ENCODE measurements around the gene PCDHB15.
"Not testable (repeated sequence)": the region's sequence is repeated elsewhere in the genome, so short reads cannot be mapped to it uniquely, and the experiment has no call there.

PCDHB15 gene

GRCh38 chr5:141245250-141245717 lies at the start of gene PCDHB15:
PCDHB15 (plus strand) TSS chr5:141245395; CDS start chr5:141245579, 184 bp downstream.
- no peak for DNase-seq

GRCh38 chr5:141196363-141196762 lies 48.8 kb upstream of the PCDHB15 start:
- no peak for DNase-seq

- no peak for DNase-seq
Observed at GRCh38 chr5:141199359-141200235, 45.6 kb upstream of the PCDHB15 start, which contains the start of gene PCDHB11. PCDHB11 (plus strand) TSS chr5:141199627; CDS start chr5:141199775, 148 bp downstream.

- DNase-seq, result not testable (repeated sequence)
Observed at GRCh38 chr5:141201126-141201525, 44.1 kb upstream of the PCDHB15 start.

- DNase-seq, result not testable (repeated sequence)
Observed at GRCh38 chr5:141201646-141202045, 43.5 kb upstream of the PCDHB15 start.

- DNase-seq, result no peak
Observed at GRCh38 chr5:141208478-141208877, 36.7 kb upstream of the PCDHB15 start, which contains the start of gene PCDHB12. PCDHB12 (plus strand) TSS chr5:141208719; CDS start chr5:141208908, 189 bp downstream.

- not testable (repeated sequence) for DNase-seq
Observed at GRCh38 chr5:141210281-141210680, 34.9 kb upstream of the PCDHB15 start.

GRCh38 chr5:141210849-141211248 lies 34.3 kb upstream of the PCDHB15 start:
- not testable (repeated sequence) for DNase-seq

- not testable (repeated sequence) for DNase-seq
Observed at GRCh38 chr5:141213656-141214339, 31.4 kb upstream of the PCDHB15 start, which contains the start of gene PCDHB13. PCDHB13 (plus strand) TSS chr5:141213919; CDS start chr5:141214124, 205 bp downstream.

- not testable (repeated sequence) for DNase-seq
Observed at GRCh38 chr5:141214583-141214982, 30.6 kb upstream of the PCDHB15 start.

GRCh38 chr5:141215504-141215903 lies 29.7 kb upstream of the PCDHB15 start:
- DNase-seq, result not testable (repeated sequence)

- not testable (repeated sequence) for DNase-seq
Observed at GRCh38 chr5:141216035-141216434, 29.2 kb upstream of the PCDHB15 start.

- no peak for DNase-seq
Observed at GRCh38 chr5:141223112-141223783, 21.9 kb upstream of the PCDHB15 start, which contains the start of gene PCDHB14. PCDHB14 (plus strand) TSS chr5:141223343; CDS start chr5:141223506, 163 bp downstream.

GRCh38 chr5:141224844-141225243 lies 20.4 kb upstream of the PCDHB15 start:
- not testable (repeated sequence) for DNase-seq

- DNase-seq, result not testable (repeated sequence)
Observed at GRCh38 chr5:141225421-141225820, 19.8 kb upstream of the PCDHB15 start.

- DNase-seq, result no peak
Observed at GRCh38 chr5:141234109-141234667, 11.0 kb upstream of the PCDHB15 start.

- not testable (repeated sequence) for DNase-seq
Observed at GRCh38 chr5:141235922-141236321, 9.3 kb upstream of the PCDHB15 start.

GRCh38 chr5:141236516-141237313 lies 8.5 kb upstream of the PCDHB15 start:
- no peak for DNase-seq

GRCh38 chr5:141241496-141241895 lies 3.7 kb upstream of the PCDHB15 start:
- no peak for DNase-seq

GRCh38 chr5:141246971-141247370 lies 1.8 kb downstream of the PCDHB15 start:
- DNase-seq, result not testable (repeated sequence)

GRCh38 chr5:141247434-141247833 lies 2.2 kb downstream of the PCDHB15 start:
- not testable (repeated sequence) for DNase-seq

Measured in stimulated activated naive CD4-positive, alpha-beta T cell treated with Interleukin-2 at 50 U/mL for 16 hours (primary cell).